ENCODE results near the gene SULT1B1.

DNA sequence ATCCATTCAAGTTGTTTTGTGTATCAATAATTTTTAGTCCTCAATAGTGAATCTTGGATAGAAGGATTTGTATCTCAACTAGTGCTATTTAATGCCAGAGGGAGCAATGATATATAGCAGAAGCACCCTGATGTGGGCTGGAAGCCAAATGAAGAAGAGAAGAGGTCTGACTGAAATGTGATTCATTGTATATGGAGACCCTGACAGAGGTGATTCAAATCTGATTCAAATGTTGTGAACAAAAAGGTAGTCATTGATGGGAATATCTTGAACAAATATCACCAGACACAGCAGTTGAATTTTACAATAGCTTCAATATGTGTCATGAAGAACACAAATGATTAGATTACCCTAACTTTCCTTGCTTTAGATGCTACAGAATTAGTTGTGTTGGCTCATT lies 27.5 kb upstream of the SULT1B1 start:
- TF ChIP-seq, protein P1, sequence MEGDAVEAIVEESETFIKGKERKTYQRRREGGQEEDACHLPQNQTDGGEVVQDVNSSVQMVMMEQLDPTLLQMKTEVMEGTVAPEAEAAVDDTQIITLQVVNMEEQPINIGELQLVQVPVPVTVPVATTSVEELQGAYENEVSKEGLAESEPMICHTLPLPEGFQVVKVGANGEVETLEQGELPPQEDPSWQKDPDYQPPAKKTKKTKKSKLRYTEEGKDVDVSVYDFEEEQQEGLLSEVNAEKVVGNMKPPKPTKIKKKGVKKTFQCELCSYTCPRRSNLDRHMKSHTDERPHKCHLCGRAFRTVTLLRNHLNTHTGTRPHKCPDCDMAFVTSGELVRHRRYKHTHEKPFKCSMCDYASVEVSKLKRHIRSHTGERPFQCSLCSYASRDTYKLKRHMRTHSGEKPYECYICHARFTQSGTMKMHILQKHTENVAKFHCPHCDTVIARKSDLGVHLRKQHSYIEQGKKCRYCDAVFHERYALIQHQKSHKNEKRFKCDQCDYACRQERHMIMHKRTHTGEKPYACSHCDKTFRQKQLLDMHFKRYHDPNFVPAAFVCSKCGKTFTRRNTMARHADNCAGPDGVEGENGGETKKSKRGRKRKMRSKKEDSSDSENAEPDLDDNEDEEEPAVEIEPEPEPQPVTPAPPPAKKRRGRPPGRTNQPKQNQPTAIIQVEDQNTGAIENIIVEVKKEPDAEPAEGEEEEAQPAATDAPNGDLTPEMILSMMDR (IDR thresholded peaks at IDR 0.05 in 2 of 3, conservative IDR thresholded peaks at IDR 0.05 in 1 of 3; ENCODE audit: control insufficient read depth in 2 of 3, extremely low read depth in 1 of 3, insufficient read depth in 1 of 3, low read depth in 3 of 3, low read length in 3 of 3): no peak
- TF ChIP-seq, protein P2, sequence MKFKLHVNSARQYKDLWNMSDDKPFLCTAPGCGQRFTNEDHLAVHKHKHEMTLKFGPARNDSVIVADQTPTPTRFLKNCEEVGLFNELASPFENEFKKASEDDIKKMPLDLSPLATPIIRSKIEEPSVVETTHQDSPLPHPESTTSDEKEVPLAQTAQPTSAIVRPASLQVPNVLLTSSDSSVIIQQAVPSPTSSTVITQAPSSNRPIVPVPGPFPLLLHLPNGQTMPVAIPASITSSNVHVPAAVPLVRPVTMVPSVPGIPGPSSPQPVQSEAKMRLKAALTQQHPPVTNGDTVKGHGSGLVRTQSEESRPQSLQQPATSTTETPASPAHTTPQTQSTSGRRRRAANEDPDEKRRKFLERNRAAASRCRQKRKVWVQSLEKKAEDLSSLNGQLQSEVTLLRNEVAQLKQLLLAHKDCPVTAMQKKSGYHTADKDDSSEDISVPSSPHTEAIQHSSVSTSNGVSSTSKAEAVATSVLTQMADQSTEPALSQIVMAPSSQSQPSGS (IDR thresholded peaks at IDR 0.05; ENCODE audit: low read length): no peak
- no peak for TF ChIP-seq ZNF274 (IDR thresholded peaks at IDR 0.05; ENCODE audit: insufficient read depth, insufficient read length)
- no peak for TF ChIP-seq RAD21 (IDR thresholded peaks at IDR 0.05; ENCODE audit: insufficient read depth, low read depth, low read length)
- TF ChIP-seq ASH2L (IDR thresholded peaks at IDR 0.05; ENCODE audit: borderline replicate concordance, low read depth): no peak
- no peak for TF ChIP-seq PAX8 (IDR thresholded peaks at IDR 0.05)
- no peak for TF ChIP-seq BMI1 (IDR thresholded peaks at IDR 0.05; ENCODE audit: borderline replicate concordance)
- no peak for TF ChIP-seq CEBPB (IDR thresholded peaks at IDR 0.05; ENCODE audit: borderline replicate concordance in 1 of 2, low read depth in 2 of 2, low read length in 2 of 2)
- no peak for TF ChIP-seq POLR2A (IDR thresholded peaks at IDR 0.05; ENCODE audit: low read depth, low read length)
- TF ChIP-seq, protein P3, sequence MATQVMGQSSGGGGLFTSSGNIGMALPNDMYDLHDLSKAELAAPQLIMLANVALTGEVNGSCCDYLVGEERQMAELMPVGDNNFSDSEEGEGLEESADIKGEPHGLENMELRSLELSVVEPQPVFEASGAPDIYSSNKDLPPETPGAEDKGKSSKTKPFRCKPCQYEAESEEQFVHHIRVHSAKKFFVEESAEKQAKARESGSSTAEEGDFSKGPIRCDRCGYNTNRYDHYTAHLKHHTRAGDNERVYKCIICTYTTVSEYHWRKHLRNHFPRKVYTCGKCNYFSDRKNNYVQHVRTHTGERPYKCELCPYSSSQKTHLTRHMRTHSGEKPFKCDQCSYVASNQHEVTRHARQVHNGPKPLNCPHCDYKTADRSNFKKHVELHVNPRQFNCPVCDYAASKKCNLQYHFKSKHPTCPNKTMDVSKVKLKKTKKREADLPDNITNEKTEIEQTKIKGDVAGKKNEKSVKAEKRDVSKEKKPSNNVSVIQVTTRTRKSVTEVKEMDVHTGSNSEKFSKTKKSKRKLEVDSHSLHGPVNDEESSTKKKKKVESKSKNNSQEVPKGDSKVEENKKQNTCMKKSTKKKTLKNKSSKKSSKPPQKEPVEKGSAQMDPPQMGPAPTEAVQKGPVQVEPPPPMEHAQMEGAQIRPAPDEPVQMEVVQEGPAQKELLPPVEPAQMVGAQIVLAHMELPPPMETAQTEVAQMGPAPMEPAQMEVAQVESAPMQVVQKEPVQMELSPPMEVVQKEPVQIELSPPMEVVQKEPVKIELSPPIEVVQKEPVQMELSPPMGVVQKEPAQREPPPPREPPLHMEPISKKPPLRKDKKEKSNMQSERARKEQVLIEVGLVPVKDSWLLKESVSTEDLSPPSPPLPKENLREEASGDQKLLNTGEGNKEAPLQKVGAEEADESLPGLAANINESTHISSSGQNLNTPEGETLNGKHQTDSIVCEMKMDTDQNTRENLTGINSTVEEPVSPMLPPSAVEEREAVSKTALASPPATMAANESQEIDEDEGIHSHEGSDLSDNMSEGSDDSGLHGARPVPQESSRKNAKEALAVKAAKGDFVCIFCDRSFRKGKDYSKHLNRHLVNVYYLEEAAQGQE (IDR thresholded peaks at IDR 0.05; ENCODE audit: low read depth, low read length): no peak
